BJ (cell line): ENCODE results near the gene SMO. TPM values are rescaled to one million over a fixed set of nuclear protein-coding genes. Genes with fewer than 3 reads are reported as not detected.

Experiments
- CTCF ChIA-PET: fragments of 350-600 bp; formaldehyde crosslinking; extraction: SDS; loops from one replicate; lab custom pipeline; 2021; ENCODE audit warnings: antibody characterized with exemption, inconsistent platforms; lab: Yijun Ruan, JAX
- POLR2A ChIA-PET: fragments of 300-600 bp; sonication (Branson Sonifier 250); formaldehyde crosslinking; extraction: SDS; loops from one replicate; lab custom pipeline; 2021; ENCODE audit warnings: antibody characterized with exemption; lab: Charles Lee
- DNase-seq: peaks from one replicate; pipeline ENCODE4 v3.0.0-alpha.2; 2011; ENCODE audit warnings: low read depth
- H3K27me3 ChIP-seq: 2 replicates; pipeline ENCODE4 v1.6.0; 2011; ENCODE audit warnings: low read length; ENCODE audit not compliant: control insufficient read depth, insufficient read depth
- H3K36me3 ChIP-seq: 2 replicates; pipeline ENCODE4 v1.5.1; 2011; ENCODE audit warnings: low read length; ENCODE audit not compliant: control insufficient read depth, insufficient read depth
- H3K4me3 ChIP-seq: 2 replicates; pipeline ENCODE4 v1.5.1; 2011; ENCODE audit warnings: low read depth, mild to moderate bottlenecking, control low read depth, low read length
- polyA plus RNA-seq: library from polyadenylated mRNA; depleted of rRNA; stranded (reverse); fragments of >200 nt; gene quantifications from 2 replicates; pipeline ENCODE4 v1.2.3, GENCODE V29; 2011
- TF ChIP-seq, protein P1 (sequence below): IDR thresholded peaks from 2 replicates; pipeline ENCODE4 v1.5.1; 2011; ENCODE audit warnings: low read depth, mild to moderate bottlenecking, control low read depth, inconsistent platforms, low read length, moderate library complexity; ENCODE audit not compliant: insufficient read depth

SMO gene
- polyA plus RNA-seq, 1 experiment, result 10.8 TPM

DNA sequence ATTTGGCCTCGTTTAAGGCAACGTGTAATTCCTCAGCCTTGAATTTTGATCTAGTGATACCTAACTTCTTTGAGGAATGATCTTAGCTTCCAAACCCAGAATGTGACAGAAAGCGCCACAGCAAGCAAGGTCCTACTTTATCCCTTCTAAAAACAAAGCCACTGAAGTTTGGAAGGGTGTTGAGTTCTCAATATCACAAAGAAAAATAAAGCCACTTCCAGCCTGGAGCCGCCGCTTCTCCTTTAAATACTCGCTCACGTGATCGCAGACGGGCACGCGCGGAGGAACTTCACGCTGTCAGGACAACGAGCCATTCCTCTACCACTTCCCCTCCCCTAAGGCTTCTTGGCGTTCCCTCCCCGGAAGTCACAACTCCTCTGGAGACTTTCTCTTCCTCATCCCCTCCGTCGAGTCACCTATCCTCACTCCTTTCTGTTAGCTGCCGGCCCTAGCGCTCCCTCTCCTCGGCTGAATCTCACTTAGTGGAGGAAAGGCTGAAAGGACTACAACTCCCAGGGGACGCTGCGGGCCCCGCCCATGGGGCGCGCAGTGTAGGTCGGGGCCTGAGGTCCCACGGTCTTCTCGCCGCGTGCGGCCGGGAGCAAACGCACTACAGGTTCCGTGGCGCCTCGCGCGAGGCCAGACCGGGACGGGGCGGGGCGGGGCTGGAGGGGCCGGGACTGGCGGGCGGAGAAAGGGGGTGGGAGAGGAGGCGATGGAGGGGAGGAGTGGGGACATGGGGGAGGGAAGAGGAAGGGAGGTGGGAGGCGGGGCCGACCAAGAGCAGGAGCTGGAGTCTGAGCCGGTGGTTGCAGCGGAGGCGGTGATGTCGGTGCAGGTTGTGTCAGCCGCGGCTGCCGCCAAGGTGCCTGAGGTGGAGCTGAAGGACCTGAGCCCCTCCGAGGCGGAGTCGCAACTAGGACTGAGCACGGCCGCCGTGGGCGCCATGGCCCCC lies 36.1 kb downstream of the SMO start, which contains the start of gene AHCYL2:
Gene AHCYL2, plus strand, starts transcription at position 780 of the 955 bp plus-strand sequence.
- TF ChIP-seq, protein P1, sequence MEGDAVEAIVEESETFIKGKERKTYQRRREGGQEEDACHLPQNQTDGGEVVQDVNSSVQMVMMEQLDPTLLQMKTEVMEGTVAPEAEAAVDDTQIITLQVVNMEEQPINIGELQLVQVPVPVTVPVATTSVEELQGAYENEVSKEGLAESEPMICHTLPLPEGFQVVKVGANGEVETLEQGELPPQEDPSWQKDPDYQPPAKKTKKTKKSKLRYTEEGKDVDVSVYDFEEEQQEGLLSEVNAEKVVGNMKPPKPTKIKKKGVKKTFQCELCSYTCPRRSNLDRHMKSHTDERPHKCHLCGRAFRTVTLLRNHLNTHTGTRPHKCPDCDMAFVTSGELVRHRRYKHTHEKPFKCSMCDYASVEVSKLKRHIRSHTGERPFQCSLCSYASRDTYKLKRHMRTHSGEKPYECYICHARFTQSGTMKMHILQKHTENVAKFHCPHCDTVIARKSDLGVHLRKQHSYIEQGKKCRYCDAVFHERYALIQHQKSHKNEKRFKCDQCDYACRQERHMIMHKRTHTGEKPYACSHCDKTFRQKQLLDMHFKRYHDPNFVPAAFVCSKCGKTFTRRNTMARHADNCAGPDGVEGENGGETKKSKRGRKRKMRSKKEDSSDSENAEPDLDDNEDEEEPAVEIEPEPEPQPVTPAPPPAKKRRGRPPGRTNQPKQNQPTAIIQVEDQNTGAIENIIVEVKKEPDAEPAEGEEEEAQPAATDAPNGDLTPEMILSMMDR, result no peak
- Histone ChIP-seq H3K36me3 (no peaks in the 10 kb centered on the region), H3K27me3 (no peaks in the 10 kb centered on the region), H3K4me3 (peak within 1 kb of the TSS; percentile 88)
- ChIA-PET POLR2A (interaction anchor here (0.6 kb wide), 3 partner anchors 29 to 248 kb away, joined by 3 to 6 read pairs (median 3); no protein-coding TSS in a partner anchor), CTCF (interaction anchor here (0.6 to 2.5 kb wide), 5 partner anchors 14 to 726 kb away, joined by 3 to 14 read pairs (median 3); no protein-coding TSS in a partner anchor)
- DNase-seq, result peak; percentile 85

DNA sequence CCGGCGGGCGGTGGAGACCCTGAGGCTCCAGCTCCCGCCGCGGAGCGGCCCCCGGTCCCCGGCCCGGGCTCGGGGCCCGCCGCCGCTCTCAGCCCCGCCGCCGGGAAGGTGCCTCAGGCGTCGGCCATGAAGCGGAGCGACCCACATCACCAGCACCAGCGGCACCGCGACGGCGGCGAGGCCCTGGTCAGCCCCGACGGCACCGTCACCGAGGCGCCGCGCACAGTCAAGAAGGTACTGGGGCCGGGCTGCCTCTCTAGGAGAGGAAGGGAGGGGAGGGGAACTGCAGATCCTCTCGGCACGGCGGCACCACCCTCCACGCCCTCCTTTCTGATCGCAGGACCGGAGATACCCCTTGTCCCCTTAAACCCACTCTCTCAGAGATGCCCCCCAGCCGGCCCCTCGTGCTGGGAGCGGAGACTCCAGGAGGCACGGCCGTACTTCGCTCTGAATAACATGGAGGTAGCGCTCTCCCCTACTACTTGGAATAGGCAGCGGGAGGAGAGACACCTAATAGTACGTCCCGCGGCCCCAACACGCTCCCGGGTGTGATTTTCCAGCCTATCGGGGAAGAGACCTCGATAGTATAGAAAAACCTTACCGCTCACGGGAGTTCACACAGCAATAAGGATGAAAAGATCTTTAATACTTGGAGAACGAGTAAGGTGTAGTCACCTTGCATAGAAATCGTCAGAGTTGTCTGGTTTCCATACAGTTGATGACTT lies 36.9 kb downstream of the SMO start:
- Histone ChIP-seq H3K27me3 (no peaks in the 10 kb centered on the region), H3K4me3 (peak overlapping the region; percentile 88), H3K36me3 (no peaks in the 10 kb centered on the region)
- ChIA-PET POLR2A (interaction anchor here (0.6 kb wide), 2 partner anchors 134 to 247 kb away, joined by 3 to 6 read pairs; no protein-coding TSS in a partner anchor), CTCF (interaction anchor here (0.6 to 2.5 kb wide), 6 partner anchors 23 to 726 kb away, joined by 3 to 14 read pairs (median 3); no protein-coding TSS in a partner anchor)
- no peak for DNase-seq
- TF ChIP-seq, protein P1, result no peak

DNA sequence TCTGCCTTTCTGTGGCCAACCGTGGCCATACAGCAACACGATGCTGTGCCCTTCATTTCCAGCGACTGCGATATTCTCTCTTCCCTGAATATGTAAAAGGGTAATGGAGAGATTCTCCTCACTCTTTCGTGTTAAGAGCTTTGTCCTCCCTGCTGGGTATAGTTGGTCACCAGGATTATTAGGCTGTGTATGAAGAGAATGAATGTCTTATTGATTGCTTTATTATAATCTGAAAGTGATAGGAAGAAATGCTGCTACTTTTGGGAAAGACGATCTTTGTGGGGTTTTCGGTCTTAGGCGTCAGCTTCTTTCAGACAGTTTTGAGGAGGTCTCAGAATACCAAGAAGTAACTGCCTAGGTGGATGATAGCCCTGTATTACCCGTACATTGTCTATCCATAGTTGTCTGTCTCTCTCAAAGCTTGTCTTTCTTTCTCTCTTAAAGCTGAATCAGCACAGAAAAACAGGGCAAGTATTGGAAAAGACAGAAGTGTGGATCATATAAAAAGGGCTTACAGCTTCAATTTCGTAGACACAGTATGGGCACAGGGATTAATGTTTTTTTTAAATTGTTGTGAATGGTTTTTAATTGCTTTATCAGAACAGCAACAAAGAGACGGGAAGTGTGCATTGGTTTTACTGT lies 37.6 kb downstream of the SMO start:
- Histone ChIP-seq H3K27me3 (no peaks in the 10 kb centered on the region), H3K4me3 (peak overlapping the region; percentile 88), H3K36me3 (no peaks in the 10 kb centered on the region)
- no peak for DNase-seq
- CTCF ChIA-PET, result interaction anchor here (0.6 to 0.8 kb wide), 4 partner anchors 43 to 453 kb away, joined by 3 read pairs; no protein-coding TSS in a partner anchor
- TF ChIP-seq, protein P1, result no peak
- POLR2A ChIA-PET, result no interaction called here

DNA sequence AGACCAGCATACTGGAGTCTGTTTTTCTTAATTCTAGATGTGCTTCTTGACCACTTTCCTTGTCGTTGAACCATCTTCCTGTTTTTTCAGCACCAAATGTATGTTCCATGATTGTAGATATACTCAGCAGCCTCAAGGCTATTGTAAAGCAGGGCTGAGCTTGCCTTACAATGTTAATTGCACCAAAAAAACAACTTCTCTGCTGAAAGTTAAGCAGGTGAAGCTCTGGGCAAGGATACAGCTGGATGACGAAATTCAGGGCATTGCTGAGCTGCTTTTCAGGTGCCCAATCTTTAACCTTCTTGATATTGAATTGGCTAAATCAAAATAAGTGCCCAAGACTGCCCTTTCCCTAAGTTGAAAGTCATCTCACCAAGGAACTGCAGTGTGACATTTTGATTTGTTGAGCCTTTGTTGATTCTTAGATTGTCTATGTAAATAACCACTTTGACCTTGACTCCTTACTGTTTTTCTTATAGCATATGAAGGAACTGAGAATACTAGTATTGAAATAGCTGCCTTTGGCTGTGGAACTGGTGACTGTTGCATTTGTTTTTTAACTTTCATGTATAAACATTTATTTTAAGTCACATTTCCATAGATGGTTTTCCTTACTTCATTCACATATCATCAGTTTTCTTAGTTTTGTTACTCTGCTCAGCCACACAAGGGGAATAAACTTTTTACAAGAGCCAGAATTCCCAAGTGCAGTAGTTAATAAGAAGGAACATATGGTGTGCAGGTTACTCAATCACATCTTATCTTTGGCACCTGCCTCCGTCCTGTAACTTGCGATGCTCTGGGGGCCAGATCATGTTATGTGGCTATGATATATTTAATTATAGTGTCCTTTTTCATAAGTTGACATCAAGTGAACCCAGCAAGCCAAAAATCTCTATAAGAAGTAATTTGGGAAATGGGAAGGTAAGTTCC lies 39.5 kb downstream of the SMO start:
- Histone ChIP-seq H3K4me3 (no peak overlapping the region), H3K36me3 (no peaks in the 10 kb centered on the region), H3K27me3 (no peaks in the 10 kb centered on the region)
- ChIA-PET POLR2A (no interaction called here), CTCF (interaction anchor here (0.6 to 1.4 kb wide), 3 partner anchors 7 to 27 kb away, joined by 3 to 6 read pairs (median 3); no protein-coding TSS in a partner anchor)
- TF ChIP-seq, protein P1, result no peak
- DNase-seq, result no peak
